Measurements from ENCODE around the gene VSTM2A. TPM values are rescaled to one million over a fixed set of nuclear protein-coding genes. Genes with fewer than 3 reads are reported as not detected.

The VSTM2A gene
- total RNA-seq, 1 experiment from 2014 or later: not detected

GRCh38 chr7:54591404-54592386 lies 49.5 kb downstream of the VSTM2A start:
- no peak for DNase-seq
- intact Hi-C loops (cut with micrococcal nuclease; ENCODE audit: unreplicated experiment): no loop called here
- Histone ChIP-seq H3K4me2 (no peak overlapping the region), H3K27me3 (ENCODE audit: insufficient read depth, low read depth) (peaks cover 30% of the 10 kb centered on the region), H3K4me3 (no peak overlapping the region), H3K36me3 (ENCODE audit: low read depth) (no peaks in the 10 kb centered on the region), H3K79me2 (ENCODE audit: low read depth) (no peaks in the 10 kb centered on the region), H3K27ac (no peak overlapping the region), H2AFZ (no peak overlapping the region), H4K20me1 (ENCODE audit: insufficient read depth) (no peaks in the 10 kb centered on the region), H3F3A (ENCODE audit: insufficient read depth, low read depth) (no peaks in the 10 kb centered on the region), H3K9me3 (ENCODE audit: insufficient read depth, low read depth) (no peaks in the 10 kb centered on the region; the same call in 1 of the 2 replicates), H3K9me2 (ENCODE audit: insufficient read depth) (no peaks in the 10 kb centered on the region), H3K4me1 (replicated peaks; ENCODE audit: insufficient read depth) (no peaks in the 10 kb centered on the region)
- TF ChIP-seq CTCF (conservative IDR thresholded peaks at IDR 0.05) (no peak), EZH2 (IDR thresholded peaks at IDR 0.05; ENCODE audit: low read depth) (no peak)
- BruUV-seq (replicated peaks): no TSS peak
- ChIA-PET CTCF (no interaction called here), POLR2A (ENCODE audit: unreplicated experiment) (no interaction called here)

DNA sequence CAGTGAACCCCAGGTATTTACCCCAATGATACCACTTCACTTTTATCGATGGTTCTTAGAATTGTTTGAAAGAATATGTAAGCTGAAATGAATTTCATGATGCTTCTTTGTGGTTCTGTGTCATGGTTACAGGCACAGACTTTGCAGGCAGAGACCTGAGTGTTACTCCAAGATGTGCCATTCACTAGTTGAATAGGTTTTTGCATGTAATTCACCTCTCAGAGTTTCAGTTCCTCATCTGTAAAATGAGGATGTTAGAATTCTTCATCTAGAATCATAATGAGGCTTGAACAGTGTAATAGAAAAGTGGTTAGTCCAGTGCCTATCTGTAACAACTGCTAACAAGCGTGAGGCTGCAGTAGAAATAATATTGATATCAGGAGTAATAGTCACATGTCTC lies 54.6 kb downstream of the VSTM2A start:
- Histone ChIP-seq H3K4me3 (no peak overlapping the region), H3K4me2 (no peak overlapping the region), H3K9me3 (ENCODE audit: insufficient read depth, low read depth) (no peaks in the 10 kb centered on the region), H4K20me1 (ENCODE audit: insufficient read depth) (no peaks in the 10 kb centered on the region), H3K27me3 (ENCODE audit: insufficient read depth, low read depth) (peaks cover 48% of the 10 kb centered on the region), H3K79me2 (ENCODE audit: low read depth) (no peaks in the 10 kb centered on the region), H3K4me1 (replicated peaks; ENCODE audit: insufficient read depth) (no peaks in the 10 kb centered on the region), H3K9me2 (ENCODE audit: insufficient read depth) (no peaks in the 10 kb centered on the region), H3F3A (ENCODE audit: insufficient read depth, low read depth) (no peaks in the 10 kb centered on the region), H3K27ac (no peak overlapping the region), H2AFZ (no peak overlapping the region), H3K36me3 (ENCODE audit: low read depth) (no peaks in the 10 kb centered on the region)
- no peak for DNase-seq
- intact Hi-C loops (cut with micrococcal nuclease; ENCODE audit: unreplicated experiment): no loop called here
- no TSS peak for BruUV-seq (replicated peaks)
- TF ChIP-seq EZH2 (IDR thresholded peaks at IDR 0.05; ENCODE audit: low read depth): no peak
- CTCF ChIA-PET: no interaction called here
- POLR2A ChIA-PET (ENCODE audit: unreplicated experiment): no interaction called here

DNA sequence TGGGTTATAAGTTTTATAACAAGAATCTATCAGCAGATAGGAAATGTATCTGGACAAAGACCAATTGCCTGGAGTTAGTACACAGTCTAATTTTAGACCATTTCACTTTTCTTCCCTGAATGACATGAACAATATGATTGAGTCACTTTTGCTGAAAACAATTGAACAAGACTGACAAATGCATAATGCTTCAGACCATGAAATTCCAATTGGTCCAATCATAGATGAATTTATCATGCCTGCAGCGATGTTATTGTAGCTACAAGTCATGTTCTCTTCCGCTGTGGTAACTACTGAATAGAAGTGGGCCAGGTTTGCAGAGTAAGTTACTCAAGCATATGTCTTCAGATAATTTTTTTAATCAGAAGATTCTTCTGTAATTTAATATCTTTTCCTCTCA lies 73.4 kb downstream of the VSTM2A start:
- H3K4me3 ChIP-seq: no peak overlapping the region
- no peaks in the 10 kb centered on the region for H3K79me2 ChIP-seq (ENCODE audit: low read depth)
- TF ChIP-seq EZH2 (IDR thresholded peaks at IDR 0.05; ENCODE audit: low read depth): no peak
- TF ChIP-seq CTCF (conservative IDR thresholded peaks at IDR 0.05): no peak
- no peaks in the 10 kb centered on the region for H3K4me1 ChIP-seq (replicated peaks; ENCODE audit: insufficient read depth)
- H3K9me3 ChIP-seq (ENCODE audit: insufficient read depth, low read depth): peaks cover 4% of the 10 kb centered on the region; the same call in 1 of the 2 replicates
- intact Hi-C loops (cut with micrococcal nuclease; ENCODE audit: unreplicated experiment): no loop called here
- no peaks in the 10 kb centered on the region for H4K20me1 ChIP-seq (ENCODE audit: insufficient read depth)
- H3K27me3 ChIP-seq (ENCODE audit: insufficient read depth, low read depth): no peaks in the 10 kb centered on the region
- DNase-seq: peak in 1 of 2 experiments; percentile 62
- H2AFZ ChIP-seq: no peak overlapping the region
- CTCF ChIA-PET: no interaction called here
- no TSS peak for BruUV-seq (replicated peaks)
- H3K36me3 ChIP-seq (ENCODE audit: low read depth): no peaks in the 10 kb centered on the region
- no peaks in the 10 kb centered on the region for H3K9me2 ChIP-seq (ENCODE audit: insufficient read depth)
- H3K4me2 ChIP-seq: no peak overlapping the region
- no peak overlapping the region for H3K27ac ChIP-seq
- POLR2A ChIA-PET (ENCODE audit: unreplicated experiment): no interaction called here
- no peaks in the 10 kb centered on the region for H3F3A ChIP-seq (ENCODE audit: insufficient read depth, low read depth)

Other genes with a start within 250 kb of the VSTM2A start
- 203 and 261 TPM in 2 replicates for gene SEC61G, start 216.8 kb downstream of the VSTM2A start, total RNA-seq (2021)

Data from PC-9 (cell line).